Body of pancreas (tissue), 4 donors: Measurements from ENCODE around the gene PCSK6. TPM values are rescaled to one million over a fixed set of nuclear protein-coding genes. Genes with fewer than 3 reads are reported as not detected.

ENCODE experiments used
- ATAC-seq: fragments of 150-250 bp; one replicate; pipeline ENCODE4 v1.9.1; 2016
- DNase-seq, 4 donors: peaks; one replicate each; pipeline ENCODE4 v3.0.0-alpha.2; 2019
- H3K27ac ChIP-seq, 4 donors: fragments of 200-600 bp; sonication (generic); 1 replicate in 3 of 4; 2 replicates in 1 of 4; pipeline versions ENCODE4 v1.5.1 to v1.6.1; 2016 to 2019; ENCODE audit warnings: mild to moderate bottlenecking in 1 of 4, mixed read lengths in 1 of 4, moderate library complexity in 1 of 4
- H3K27me3 ChIP-seq, 2 donors: fragments of 200-600 bp; sonication (generic); one replicate each; pipeline ENCODE4 v1.6.0; 2016; ENCODE audit warnings: mild to moderate bottlenecking in 1 of 2
- H3K36me3 ChIP-seq, 2 donors: fragments of 200-600 bp; sonication (generic); replicated peaks in 1 of 2; 2 replicates each; pipeline ENCODE4 v1.5.1; 2016; ENCODE audit warnings: low read depth in 2 of 2; ENCODE audit not compliant: insufficient read depth in 1 of 2
- H3K4me1 ChIP-seq: fragments of 200-600 bp; sonication (generic); one replicate; pipeline ENCODE4 v1.6.0; 2016
- H3K4me3 ChIP-seq, 2 donors: fragments of 200-600 bp; sonication (generic); 1 replicate in 1 of 2; 2 replicates in 1 of 2; pipeline ENCODE4 v1.5.1; 2016 to 2019
- H3K9me3 ChIP-seq, 3 donors: fragments of 200-600 bp; sonication (generic); 1 replicate in 2 of 3; 2 replicates in 1 of 3; pipeline ENCODE4 v1.5.1; 2016
- CTCF ChIP-seq, 7 experiments: fragments of 450-650 bp in 4 of 7; fragments of 200-600 bp in 3 of 7; sonication (generic) in 3 of 7; IDR thresholded peaks; one replicate each; pipeline ENCODE4 v1.5.1; 2016 to 2019; ENCODE audit warnings: antibody characterized with exemption in 7 of 7
- POLR2A ChIP-seq, 3 donors: fragments of 450-650 bp; IDR thresholded peaks; one replicate each; pipeline ENCODE4 v1.6.1; 2016; ENCODE audit warnings: antibody characterized with exemption in 3 of 3, mild to moderate bottlenecking in 2 of 3
- WGBS, 2 donors: methylation state at CpG; one replicate each; pipeline ENCODE4 v1.1.5; 2017; 5-methylcytosine and 5-hydroxymethylcytosine counted together
- intact Hi-C: fragments of 100-400 bp; cut with DNase I; formaldehyde crosslinking; loops from one replicate; pipeline ENCODE4 v1.15.1; 2023
- total RNA-seq, 2 donors: library from RNA; depleted of rRNA; stranded (reverse); fragments of >200 nt; gene quantifications; one replicate each; pipeline ENCODE4 v1.1.0, GENCODE V29; 2016

PCSK6 gene
- total RNA-seq, 2 donors from 2014 or later = 8.9 to 10.1 TPM

- no peak for TF ChIP-seq POLR2A (IDR thresholded peaks at IDR 0.05)
- no peak for TF ChIP-seq CTCF (IDR thresholded peaks at IDR 0.05)
- no peak overlapping the region for H3K4me3 ChIP-seq
- no peaks in the 10 kb centered on the region for H3K27me3 ChIP-seq
- no peak overlapping the region for H3K27ac ChIP-seq
- 77 to 80% methylated on average over 12 to 13 of the region's 13 CpGs for WGBS, 2 donors
- no peak for ATAC-seq
- DNase-seq = no peak
- no peaks in the 10 kb centered on the region for H3K36me3 ChIP-seq
- H3K4me1 ChIP-seq = peaks cover 9% of the 10 kb centered on the region
- no peaks in the 10 kb centered on the region for H3K9me3 ChIP-seq
- intact Hi-C loops = no loop called here
Observed at GRCh38 chr15:101533371-101534140, 44.0 kb upstream of the PCSK6 start.

- no peaks in the 10 kb centered on the region for H3K27me3 ChIP-seq
- H3K9me3 ChIP-seq = no peaks in the 10 kb centered on the region
- no peak for DNase-seq
- no peak for TF ChIP-seq POLR2A (IDR thresholded peaks at IDR 0.05)
- no peak for TF ChIP-seq CTCF (IDR thresholded peaks at IDR 0.05)
- H3K36me3 ChIP-seq = no peaks in the 10 kb centered on the region
- H3K4me1 ChIP-seq = peaks cover 16% of the 10 kb centered on the region
- H3K27ac ChIP-seq = no peak overlapping the region
- WGBS, 2 donors = 90% methylated on average over 6 of the region's 6 CpGs
- no peak for ATAC-seq
- intact Hi-C loops = no loop called here
- no peak overlapping the region for H3K4me3 ChIP-seq
Observed at GRCh38 chr15:101532865-101533264, 43.4 kb upstream of the PCSK6 start.

GRCh38 chr15:101531170-101531569 is 41.7 kb upstream of the PCSK6 start:
- TF ChIP-seq CTCF (IDR thresholded peaks at IDR 0.05) = no peak
- TF ChIP-seq POLR2A (IDR thresholded peaks at IDR 0.05) = no peak
- Histone ChIP-seq H3K4me1 (peaks cover 26% of the 10 kb centered on the region), H3K27me3 (no peaks in the 10 kb centered on the region), H3K9me3 (no peaks in the 10 kb centered on the region), H3K27ac (no peak overlapping the region), H3K4me3 (no peak overlapping the region), H3K36me3 (no peaks in the 10 kb centered on the region)
- DNase-seq (no peak), ATAC-seq (no peak)
- 82 to 95% methylated on average over 6 to 13 of the region's 13 CpGs for WGBS, 2 donors
- intact Hi-C loops = no loop called here

GRCh38 chr15:101530224-101530958 is 40.9 kb upstream of the PCSK6 start:
- intact Hi-C loops = no loop called here
- DNase-seq = no peak
- H3K36me3 ChIP-seq = no peaks in the 10 kb centered on the region
- no peak overlapping the region for H3K27ac ChIP-seq
- peaks cover 26% of the 10 kb centered on the region for H3K4me1 ChIP-seq
- ATAC-seq = no peak
- no peak overlapping the region for H3K4me3 ChIP-seq
- TF ChIP-seq CTCF (IDR thresholded peaks at IDR 0.05) (no peak), POLR2A (IDR thresholded peaks at IDR 0.05) (no peak)
- WGBS, 2 donors = 89 to 90% methylated on average over 12 to 16 of the region's 17 CpGs
- no peaks in the 10 kb centered on the region for H3K9me3 ChIP-seq
- no peaks in the 10 kb centered on the region for H3K27me3 ChIP-seq
